8988T (cell line): ENCODE data around the gene TAS1R3.

Source experiments
- DNase-seq: peaks from one replicate; pipeline ENCODE4 v3.0.0; 2011

Gene TAS1R3

GRCh38 chr1:1340791-1341548 lies 9.9 kb downstream of the TAS1R3 start:
- DNase-seq = no peak

GRCh38 chr1:1341549-1342021 lies 10.5 kb downstream of the TAS1R3 start:
- no peak for DNase-seq

- no peak for DNase-seq
Measured at GRCh38 chr1:1342061-1342562, 11.0 kb downstream of the TAS1R3 start.

- DNase-seq = no peak
Measured at GRCh38 chr1:1342584-1343115, 11.6 kb downstream of the TAS1R3 start.

- DNase-seq = no peak
Measured at GRCh38 chr1:1343811-1344421, 12.8 kb downstream of the TAS1R3 start.

- DNase-seq = peak; percentile 97
Measured at GRCh38 chr1:1344655-1345361, 13.7 kb downstream of the TAS1R3 start.

GRCh38 chr1:1345384-1345783 lies 14.3 kb downstream of the TAS1R3 start:
- DNase-seq = no peak

- no peak for DNase-seq
Measured at GRCh38 chr1:1345860-1346500, 14.9 kb downstream of the TAS1R3 start.

- DNase-seq = no peak
Measured at GRCh38 chr1:1346501-1346890, 15.4 kb downstream of the TAS1R3 start.

GRCh38 chr1:1347026-1347595 lies 16.0 kb downstream of the TAS1R3 start:
- DNase-seq = no peak

GRCh38 chr1:1347663-1348419 lies 16.8 kb downstream of the TAS1R3 start:
- peak; percentile 72 for DNase-seq

- DNase-seq = no peak
Measured at GRCh38 chr1:1348420-1349255, 17.6 kb downstream of the TAS1R3 start.

- peak; percentile 95 for DNase-seq
Measured at GRCh38 chr1:1349256-1350012, 18.4 kb downstream of the TAS1R3 start, which contains the start of gene DVL1. Gene DVL1 (minus strand): TSS chr1:1349418. CDS start chr1:1349065, 353 bp downstream.

GRCh38 chr1:1351511-1352427 lies 20.7 kb downstream of the TAS1R3 start:
- no peak for DNase-seq

- DNase-seq = no peak
Measured at GRCh38 chr1:1352786-1353388, 21.8 kb downstream of the TAS1R3 start.

- DNase-seq = peak; percentile 37
Measured at GRCh38 chr1:1353389-1354151, 22.5 kb downstream of the TAS1R3 start.
